HepG2 (cell line): ENCODE data around the gene PPM1M. TPM values are rescaled to one million over a fixed set of nuclear protein-coding genes. Genes with fewer than 3 reads are reported as not detected.
A peak's percentile ranks its signal among the peaks of the same experiment; 100 is the strongest.

Source experiments
- ATAC-seq: fragments of 200-7000 bp; cut with Tn5 transposase; 3 replicates; pipeline ENCODE4 v1.9.1; 2020; ENCODE audit warnings: mild to moderate bottlenecking, moderate library complexity
- BruUV-seq: library from RNA; stranded (reverse); fragments of 400-500 nt; replicated peaks from 2 replicates; lab custom pipeline; 2021; lab: Mats Ljungman, UMichigan
- CTCF ChIA-PET: fragments of 300-600 bp; formaldehyde crosslinking; extraction: SDS; loops from one replicate; lab custom pipeline; 2021; ENCODE audit warnings: low total read pairs, inconsistent platforms, low intra/inter-chr PET ratio; lab: Yijun Ruan, JAX
- POLR2A ChIA-PET: fragments of 350-600 bp; sonication (Branson Sonifier 250); formaldehyde crosslinking; loops from one replicate; lab custom pipeline; 2020; ENCODE audit warnings: antibody characterized with exemption, inconsistent platforms; lab: Yijun Ruan, JAX
- DNase-seq: peaks from one replicate; pipeline ENCODE4 v3.0.0-alpha.2; 2015; ENCODE audit warnings: low spot score
- FAIRE-seq: peaks from 3 replicates; lab custom pipeline; 2011; peaks lifted over from hg19 to GRCh38; lab: Jason Lieb, UNC
- H2AFZ ChIP-seq: one replicate; pipeline ENCODE4 v1.6.1; 2011; ENCODE audit warnings: low read length, inconsistent platforms
- H3K27ac ChIP-seq: fragments of 300-600 bp; 3 replicates; pipeline ENCODE4 v1.8.0; 2011; ENCODE audit warnings: mixed run types, mild to moderate bottlenecking, mixed read lengths, low read length, inconsistent platforms; ENCODE audit not compliant: insufficient read depth; ENCODE audit errors: extremely low read length
- H3K27me3 ChIP-seq, 2 experiments: fragments of 200-600 bp in 1 of 2; 2 replicates in 1 of 2; 3 replicates in 1 of 2; pipeline versions ENCODE4 v1.6.0 to v1.8.0; 2011; ENCODE audit warnings: low read length in 2 of 2, mild to moderate bottlenecking in 2 of 2, moderate library complexity in 2 of 2, inconsistent platforms in 1 of 2; ENCODE audit not compliant: insufficient read depth in 2 of 2, control insufficient read depth in 1 of 2
- H3K36me3 ChIP-seq, 2 experiments: fragments of 200-600 bp in 1 of 2; replicated peaks in 1 of 2; 2 replicates in 1 of 2; 3 replicates in 1 of 2; pipeline versions ENCODE4 v1.5.1 to v1.8.0; 2011; ENCODE audit warnings: low read length in 2 of 2, inconsistent platforms in 1 of 2; ENCODE audit not compliant: insufficient read depth in 2 of 2, control insufficient read depth in 1 of 2
- H3K4me1 ChIP-seq: 2 replicates; pipeline ENCODE4 v1.5.1; 2012; ENCODE audit warnings: low read length, inconsistent platforms; ENCODE audit not compliant: insufficient read depth
- H3K4me2 ChIP-seq: 2 replicates; pipeline ENCODE4 v1.6.0; 2011; ENCODE audit warnings: low read depth, low read length, inconsistent platforms
- H3K4me3 ChIP-seq, 3 experiments: fragments of 200-600 bp in 1 of 3; sonication (generic), shearing (Covaris generic) in 1 of 3; replicated peaks in 1 of 3; 2 replicates each; pipeline ENCODE4 v1.5.1; 2011 to 2016; ENCODE audit warnings: low read length in 3 of 3, inconsistent platforms in 2 of 3, low read depth in 2 of 3, mild to moderate bottlenecking in 2 of 3, control low read depth in 1 of 3, mixed read lengths in 1 of 3; ENCODE audit not compliant: insufficient read depth in 1 of 3
- H3K79me2 ChIP-seq: one replicate; pipeline ENCODE4 v1.6.1; 2011; ENCODE audit warnings: low read length, inconsistent platforms; ENCODE audit not compliant: insufficient read depth
- H3K9ac ChIP-seq: 2 replicates; pipeline ENCODE4 v1.6.0; 2011; ENCODE audit warnings: mild to moderate bottlenecking, low read depth, low read length, inconsistent platforms; ENCODE audit not compliant: insufficient read depth
- H3K9me3 ChIP-seq: 2 replicates; pipeline ENCODE4 v1.5.1; 2012; ENCODE audit warnings: mild to moderate bottlenecking, low read length
- H4K20me1 ChIP-seq: 2 replicates; pipeline ENCODE4 v1.6.0; 2011; ENCODE audit warnings: inconsistent platforms, mild to moderate bottlenecking, low read length, moderate library complexity; ENCODE audit not compliant: insufficient read depth
- AKAP8 ChIP-seq: sonication (generic); formaldehyde crosslinking; IDR thresholded peaks from 2 replicates; pipeline ENCODE4 v1.5.1; 2020; ENCODE audit warnings: mild to moderate bottlenecking, missing genetic modification reagents
- ARID2 ChIP-seq: sonication (generic); formaldehyde crosslinking; IDR thresholded peaks from 2 replicates; pipeline ENCODE4 v1.8.1; 2022; ENCODE audit warnings: mild to moderate bottlenecking, missing genetic modification reagents, borderline replicate concordance
- HNRNPK ChIP-seq: fragments of 200-400 bp; formaldehyde crosslinking; IDR thresholded peaks from 2 replicates; pipeline ENCODE4 v1.6.1; 2018; ENCODE audit warnings: low read length, low read depth, moderate library complexity, mild to moderate bottlenecking; ENCODE audit not compliant: poor library complexity, severe bottlenecking
- LCORL ChIP-seq, 2 experiments: fragments of 450-650 bp in 1 of 2; sonication (generic) in 1 of 2; formaldehyde crosslinking in 1 of 2; IDR thresholded peaks; 2 replicates each; pipeline versions ENCODE4 v1.5.0 to v1.6.1; 2017 to 2020; ENCODE audit warnings: antibody characterized with exemption in 1 of 2, missing genetic modification reagents in 1 of 2
- NFATC3 ChIP-seq: sonication (generic); formaldehyde crosslinking; IDR thresholded peaks from 2 replicates; pipeline ENCODE4 v1.5.1; 2020; ENCODE audit warnings: mild to moderate bottlenecking, missing genetic modification reagents
- PCBP1 ChIP-seq: fragments of 200-400 bp; formaldehyde crosslinking; IDR thresholded peaks from 2 replicates; pipeline ENCODE4 v1.6.1; 2017; ENCODE audit warnings: mild to moderate bottlenecking, low read depth, low read length, borderline replicate concordance
- ZNF333 ChIP-seq: sonication (generic); formaldehyde crosslinking; IDR thresholded peaks from 2 replicates; pipeline ENCODE4 v1.4.0; 2020; ENCODE audit warnings: mild to moderate bottlenecking, missing genetic modification reagents, borderline replicate concordance
- ZNF703 ChIP-seq: sonication (generic); formaldehyde crosslinking; IDR thresholded peaks from 2 replicates; pipeline ENCODE4 v1.5.1; 2020; ENCODE audit warnings: missing genetic modification reagents, mild to moderate bottlenecking, moderate library complexity, borderline replicate concordance
- WGBS: methylation state at CpG from one replicate; pipeline ENCODE4 v1.1.6; 2017; ENCODE audit warnings: low lambda C conversion rate; 5-methylcytosine and 5-hydroxymethylcytosine counted together
- in situ Hi-C: cut with HindIII; loops from 2 replicates; pipeline ENCODE4 v1.10.0; 2017; ENCODE audit warnings: low pct_unique_long_range_greater_than_20kb; ENCODE audit not compliant: extremely low pct_ligation_motif_present
- intact Hi-C: fragments of 100-400 bp; cut with micrococcal nuclease; formaldehyde crosslinking; loops from one replicate; pipeline ENCODE4 v1.10.0; 2022; ENCODE audit not compliant: unreplicated experiment
- polyA plus RNA-seq, 8 experiments: library from polyadenylated mRNA; depleted of rRNA in 3 of 8; stranded (reverse) in 7 of 8; unstranded in 1 of 8; fragments of >200 nt; fragmentation: Illumina TruSeq in 4 of 8; extraction: Trizol in 4 of 8; gene quantifications; 2 replicates each; pipeline versions ENCODE4 v1.2.1 to v1.2.3, GENCODE V29; 2011 to 2016; ENCODE audit warnings: low read depth in 4 of 8, missing spikeins in 1 of 8, mixed read lengths in 1 of 8; ENCODE audit not compliant: insufficient read depth in 1 of 8
- total RNA-seq, 5 experiments: library from RNA; depleted of rRNA; stranded (reverse); fragments of >200 nt; fragmentation: Illumina TruSeq; extraction: Trizol; gene quantifications; 2 replicates each; pipeline ENCODE4 v1.2.3, GENCODE V29; 2016; ENCODE audit warnings: low read depth in 1 of 5
- TF ChIP-seq, protein P1 (sequence below): sonication (generic); formaldehyde crosslinking; IDR thresholded peaks from one replicate; pipeline ENCODE4 v1.5.1; 2020; ENCODE audit warnings: mild to moderate bottlenecking, missing genetic modification reagents; ENCODE audit errors: not compliant biosample characterization
- TF ChIP-seq, protein P2 (sequence below), 2 experiments: fragments of 450-650 bp in 1 of 2; sonication (generic) in 1 of 2; formaldehyde crosslinking; IDR thresholded peaks; 2 replicates each; pipeline versions ENCODE4 v1.5.0 to v1.8.0; 2020 to 2022; ENCODE audit warnings: mild to moderate bottlenecking in 1 of 2, missing genetic modification reagents in 1 of 2
- TF ChIP-seq, protein P3 (sequence below): sonication (generic); formaldehyde crosslinking; IDR thresholded peaks from 2 replicates; pipeline ENCODE4 v1.5.0; 2020; ENCODE audit warnings: missing genetic modification reagents, mild to moderate bottlenecking, borderline replicate concordance

PPM1M gene
- total and polyA plus RNA-seq, 2 of the 13 experiments (the other 11 are each of a cell fraction or from before 2014, with no cell fraction given): 2.5 to 5.9 TPM

DNA sequence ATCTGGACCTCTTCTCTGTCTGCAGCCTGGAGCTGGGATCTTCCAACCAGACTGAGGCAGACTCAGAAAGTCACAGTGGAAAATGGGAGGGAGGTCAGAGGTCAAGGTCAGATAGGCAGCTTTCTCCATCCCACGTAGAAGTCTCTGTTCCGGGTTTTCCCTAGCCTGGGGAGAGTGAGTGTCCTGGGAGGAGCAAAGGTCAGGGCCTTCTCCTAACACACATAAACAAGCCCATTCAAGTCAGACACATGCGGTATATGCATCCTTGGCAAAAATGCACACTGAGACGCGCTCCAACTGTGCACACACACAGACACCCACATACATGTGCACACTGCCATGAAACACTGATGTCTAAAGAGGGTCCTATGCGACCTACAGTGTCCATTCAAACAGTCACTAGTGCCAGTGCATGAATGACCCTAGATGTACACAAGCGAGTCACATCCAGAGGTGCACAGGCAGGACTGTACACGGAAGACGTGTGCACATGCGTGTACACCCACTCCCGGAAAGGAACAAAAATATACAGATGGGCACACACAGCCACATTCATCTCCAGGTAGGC is 7.3 kb upstream of the PPM1M start:
- intact Hi-C loops (loop anchor here (5.0 kb wide), 1 partner anchor 49 kb away; the partner anchor contains the start of gene GLYCTK), in situ Hi-C loops (no loop called here)
- H4K20me1 ChIP-seq: peaks cover 13% of the 10 kb centered on the region; the same call in 1 of the 2 replicates
- WGBS: 0% methylated on average over 5 of the region's 11 CpGs
- H3K79me2 ChIP-seq: peaks cover 29% of the 10 kb centered on the region
- H2AFZ ChIP-seq: no peak overlapping the region
- H3K27me3 ChIP-seq: no peaks in the 10 kb centered on the region; a peak in 1 of 5 replicates
- ChIA-PET CTCF (no interaction called here), POLR2A (interaction anchor here (0.7 to 5.9 kb wide), 28 partner anchors 8 to 298 kb away, joined by 3 to 126 read pairs (median 4); partner anchors contain the start of genes ABHD14B, ACY1, GLYCTK and POC1A)
- H3K27ac ChIP-seq: peak overlapping the region; percentile 68
- H3K4me3 ChIP-seq: peak overlapping the region; percentile 79 to 100 (median 98)
- peak overlapping the region; percentile 89 for H3K9ac ChIP-seq
- peak overlapping the region; percentile 80 for H3K4me2 ChIP-seq
- peak; percentile 65 for ATAC-seq
- BruUV-seq: TSS peak; percentile 85
- H3K4me1 ChIP-seq: peaks cover 47% of the 10 kb centered on the region
- DNase-seq: peak; percentile 89
- peak; percentile 88 for FAIRE-seq
- no peaks in the 10 kb centered on the region for H3K9me3 ChIP-seq
- H3K36me3 ChIP-seq: peaks cover 1 to 12% of the 10 kb centered on the region in 2 experiments; a peak in 4 of 5 replicates
- TF ChIP-seq, protein P1, sequence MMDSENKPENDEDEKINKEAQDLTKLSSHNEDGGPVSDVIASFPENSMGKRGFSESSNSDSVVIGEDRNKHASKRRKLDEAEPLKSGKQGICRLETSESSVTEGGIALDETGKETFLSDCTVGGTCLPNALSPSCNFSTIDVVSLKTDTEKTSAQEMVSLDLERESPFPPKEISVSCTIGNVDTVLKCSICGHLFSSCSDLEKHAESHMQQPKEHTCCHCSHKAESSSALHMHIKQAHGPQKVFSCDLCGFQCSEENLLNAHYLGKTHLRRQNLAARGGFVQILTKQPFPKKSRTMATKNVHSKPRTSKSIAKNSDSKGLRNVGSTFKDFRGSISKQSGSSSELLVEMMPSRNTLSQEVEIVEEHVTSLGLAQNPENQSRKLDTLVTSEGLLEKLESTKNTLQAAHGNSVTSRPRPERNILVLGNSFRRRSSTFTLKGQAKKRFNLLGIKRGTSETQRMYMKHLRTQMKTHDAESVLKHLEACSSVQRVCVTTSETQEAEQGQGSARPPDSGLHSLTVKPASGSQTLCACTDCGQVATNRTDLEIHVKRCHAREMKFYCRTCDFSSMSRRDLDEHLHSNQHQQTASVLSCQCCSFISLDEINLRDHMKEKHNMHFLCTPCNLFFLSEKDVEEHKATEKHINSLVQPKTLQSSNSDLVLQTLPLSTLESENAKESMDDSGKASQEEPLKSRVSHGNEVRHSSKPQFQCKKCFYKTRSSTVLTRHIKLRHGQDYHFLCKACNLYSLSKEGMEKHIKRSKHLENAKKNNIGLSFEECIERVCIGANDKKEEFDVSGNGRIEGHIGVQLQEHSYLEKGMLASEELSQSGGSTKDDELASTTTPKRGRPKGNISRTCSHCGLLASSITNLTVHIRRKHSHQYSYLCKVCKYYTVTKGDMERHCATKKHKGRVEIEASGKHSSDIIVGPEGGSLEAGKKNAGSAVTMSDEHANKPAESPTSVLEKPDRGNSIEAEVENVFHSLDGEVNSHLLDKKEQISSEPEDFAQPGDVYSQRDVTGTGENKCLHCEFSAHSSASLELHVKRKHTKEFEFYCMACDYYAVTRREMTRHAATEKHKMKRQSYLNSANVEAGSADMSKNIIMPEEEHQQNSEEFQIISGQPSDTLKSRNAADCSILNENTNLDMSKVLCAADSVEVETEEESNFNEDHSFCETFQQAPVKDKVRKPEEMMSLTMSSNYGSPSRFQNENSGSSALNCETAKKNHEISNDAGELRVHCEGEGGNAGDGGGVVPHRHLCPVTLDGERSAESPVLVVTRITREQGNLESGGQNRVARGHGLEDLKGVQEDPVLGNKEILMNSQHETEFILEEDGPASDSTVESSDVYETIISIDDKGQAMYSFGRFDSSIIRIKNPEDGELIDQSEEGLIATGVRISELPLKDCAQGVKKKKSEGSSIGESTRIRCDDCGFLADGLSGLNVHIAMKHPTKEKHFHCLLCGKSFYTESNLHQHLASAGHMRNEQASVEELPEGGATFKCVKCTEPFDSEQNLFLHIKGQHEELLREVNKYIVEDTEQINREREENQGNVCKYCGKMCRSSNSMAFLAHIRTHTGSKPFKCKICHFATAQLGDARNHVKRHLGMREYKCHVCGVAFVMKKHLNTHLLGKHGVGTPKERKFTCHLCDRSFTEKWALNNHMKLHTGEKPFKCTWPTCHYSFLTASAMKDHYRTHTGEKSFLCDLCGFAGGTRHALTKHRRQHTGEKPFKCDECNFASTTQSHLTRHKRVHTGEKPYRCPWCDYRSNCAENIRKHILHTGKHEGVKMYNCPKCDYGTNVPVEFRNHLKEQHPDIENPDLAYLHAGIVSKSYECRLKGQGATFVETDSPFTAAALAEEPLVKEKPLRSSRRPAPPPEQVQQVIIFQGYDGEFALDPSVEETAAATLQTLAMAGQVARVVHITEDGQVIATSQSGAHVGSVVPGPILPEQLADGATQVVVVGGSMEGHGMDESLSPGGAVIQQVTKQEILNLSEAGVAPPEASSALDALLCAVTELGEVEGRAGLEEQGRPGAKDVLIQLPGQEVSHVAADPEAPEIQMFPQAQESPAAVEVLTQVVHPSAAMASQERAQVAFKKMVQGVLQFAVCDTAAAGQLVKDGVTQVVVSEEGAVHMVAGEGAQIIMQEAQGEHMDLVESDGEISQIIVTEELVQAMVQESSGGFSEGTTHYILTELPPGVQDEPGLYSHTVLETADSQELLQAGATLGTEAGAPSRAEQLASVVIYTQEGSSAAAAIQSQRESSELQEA (CRISPR knock-in tag): peak; percentile 13
- no peak for TF ChIP-seq HNRNPK
- TF ChIP-seq, protein P2, sequence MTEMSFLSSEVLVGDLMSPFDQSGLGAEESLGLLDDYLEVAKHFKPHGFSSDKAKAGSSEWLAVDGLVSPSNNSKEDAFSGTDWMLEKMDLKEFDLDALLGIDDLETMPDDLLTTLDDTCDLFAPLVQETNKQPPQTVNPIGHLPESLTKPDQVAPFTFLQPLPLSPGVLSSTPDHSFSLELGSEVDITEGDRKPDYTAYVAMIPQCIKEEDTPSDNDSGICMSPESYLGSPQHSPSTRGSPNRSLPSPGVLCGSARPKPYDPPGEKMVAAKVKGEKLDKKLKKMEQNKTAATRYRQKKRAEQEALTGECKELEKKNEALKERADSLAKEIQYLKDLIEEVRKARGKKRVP (CRISPR knock-in tag; IDR thresholded peaks at IDR 0.05): peak in 1 of 2 experiments; percentile 50; a peak in 2 of 4 replicates
- no peak for TF ChIP-seq PCBP1
- no peak for TF ChIP-seq NFATC3 (CRISPR knock-in tag)
- 0 out of 2 replicates have a peak, but pooled peaks have one; percentile 13 for TF ChIP-seq ARID2 (CRISPR knock-in tag)
- TF ChIP-seq AKAP8 (CRISPR knock-in tag): no peak
- TF ChIP-seq, protein P3, sequence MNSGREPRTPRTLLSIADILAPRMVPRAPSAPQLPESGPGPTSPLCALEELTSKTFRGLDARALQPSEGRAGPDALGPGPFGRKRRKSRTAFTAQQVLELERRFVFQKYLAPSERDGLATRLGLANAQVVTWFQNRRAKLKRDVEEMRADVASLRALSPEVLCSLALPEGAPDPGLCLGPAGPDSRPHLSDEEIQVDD (CRISPR knock-in tag): no peak
- 0 out of 2 replicates have a peak, but pooled peaks have one; percentile 28 for TF ChIP-seq ZNF703
- no peak for TF ChIP-seq ZNF333 (CRISPR knock-in tag)
- no peak for TF ChIP-seq LCORL (IDR thresholded peaks at IDR 0.05)
- peak; percentile 25; the same call in 1 of the 2 replicates for TF ChIP-seq LCORL (CRISPR knock-in tag; IDR thresholded peaks at IDR 0.05)
